ENCODE measurements around the gene EPN3. TPM values are rescaled to one million over a fixed set of nuclear protein-coding genes. Genes with fewer than 3 reads are reported as not detected.

The EPN3 gene
- total RNA-seq, 4 donors from 2014 or later = 0.30 to 41.1 TPM; not detected in 2

GRCh38 chr17:50549256-50549941, 16.9 kb downstream of the EPN3 start:
- Histone ChIP-seq H3K36me3 (no peaks in the 10 kb centered on the region), H3K4me1 (no peaks in the 10 kb centered on the region), H3K27ac (no peak overlapping the region), H3K4me3 (no peak overlapping the region), H3K9me3 (no peaks in the 10 kb centered on the region), H3K27me3 (no peaks in the 10 kb centered on the region)
- TF ChIP-seq POLR2A (IDR thresholded peaks at IDR 0.05) (no peak), CTCF (IDR thresholded peaks at IDR 0.05) (no peak)
- DNase-seq = no peak
- intact Hi-C loops (cut with DNase I; ENCODE audit: low total_unique reads) = loop anchor here (5.0 to 10.0 kb wide), 3 partner anchors 78 to 293 kb away; no protein-coding TSS in a partner anchor

GRCh38 chr17:50549969-50550368, 17.4 kb downstream of the EPN3 start:
- intact Hi-C loops (cut with DNase I; ENCODE audit: low total_unique reads) = loop anchor here (5.0 to 10.0 kb wide), 3 partner anchors 77 to 292 kb away; no protein-coding TSS in a partner anchor
- H3K4me3 ChIP-seq = no peak overlapping the region
- H3K9me3 ChIP-seq = no peaks in the 10 kb centered on the region
- no peaks in the 10 kb centered on the region for H3K36me3 ChIP-seq
- no peak for DNase-seq
- no peak overlapping the region for H3K27ac ChIP-seq
- TF ChIP-seq POLR2A (IDR thresholded peaks at IDR 0.05) = no peak
- no peak for TF ChIP-seq CTCF (IDR thresholded peaks at IDR 0.05)
- no peaks in the 10 kb centered on the region for H3K4me1 ChIP-seq
- no peaks in the 10 kb centered on the region for H3K27me3 ChIP-seq

- Histone ChIP-seq H3K36me3 (no peaks in the 10 kb centered on the region), H3K4me3 (no peak overlapping the region), H3K27me3 (no peaks in the 10 kb centered on the region), H3K9me3 (no peaks in the 10 kb centered on the region), H3K27ac (peak overlapping the region; percentile 38 to 58), H3K4me1 (no peaks in the 10 kb centered on the region)
- intact Hi-C loops (cut with DNase I; ENCODE audit: low total_unique reads) = no loop called here
- peak; percentile 87 for DNase-seq
- TF ChIP-seq CTCF (IDR thresholded peaks at IDR 0.05) = peak; percentile 88 to 96 (median 92)
- peak in 1 of 2 donors; percentile 33 for TF ChIP-seq POLR2A (IDR thresholded peaks at IDR 0.05)
Observed at GRCh38 chr17:50550661-50551432, 18.3 kb downstream of the EPN3 start.

- Histone ChIP-seq H3K9me3 (no peaks in the 10 kb centered on the region), H3K4me1 (no peaks in the 10 kb centered on the region), H3K27me3 (no peaks in the 10 kb centered on the region), H3K4me3 (no peak overlapping the region), H3K36me3 (no peaks in the 10 kb centered on the region), H3K27ac (peak overlapping the region in 1 of 2 donors; percentile 38)
- TF ChIP-seq CTCF (IDR thresholded peaks at IDR 0.05) (no peak), POLR2A (IDR thresholded peaks at IDR 0.05) (no peak)
- no peak for DNase-seq
- intact Hi-C loops (cut with DNase I; ENCODE audit: low total_unique reads) = no loop called here
Observed at GRCh38 chr17:50551433-50551815, 18.9 kb downstream of the EPN3 start.

- Histone ChIP-seq H3K4me3 (no peak overlapping the region), H3K36me3 (no peaks in the 10 kb centered on the region), H3K9me3 (no peaks in the 10 kb centered on the region), H3K27ac (no peak overlapping the region), H3K4me1 (no peaks in the 10 kb centered on the region), H3K27me3 (no peaks in the 10 kb centered on the region)
- intact Hi-C loops (cut with DNase I; ENCODE audit: low total_unique reads) = no loop called here
- TF ChIP-seq POLR2A (IDR thresholded peaks at IDR 0.05) (no peak), CTCF (IDR thresholded peaks at IDR 0.05) (no peak)
- DNase-seq = no peak
Observed at GRCh38 chr17:50551884-50552283, 19.3 kb downstream of the EPN3 start.

All from uterus (tissue), 4 donors.